Measurements from ENCODE around the gene ZHX3.
"Not testable (repeated sequence)": the region's sequence is repeated elsewhere in the genome, so short reads cannot be mapped to it uniquely, and the experiment has no call there.

The ZHX3 gene

GRCh38 chr20:41255655-41256054, 61.9 kb downstream of the ZHX3 start:
- no peak for DNase-seq

DNA sequence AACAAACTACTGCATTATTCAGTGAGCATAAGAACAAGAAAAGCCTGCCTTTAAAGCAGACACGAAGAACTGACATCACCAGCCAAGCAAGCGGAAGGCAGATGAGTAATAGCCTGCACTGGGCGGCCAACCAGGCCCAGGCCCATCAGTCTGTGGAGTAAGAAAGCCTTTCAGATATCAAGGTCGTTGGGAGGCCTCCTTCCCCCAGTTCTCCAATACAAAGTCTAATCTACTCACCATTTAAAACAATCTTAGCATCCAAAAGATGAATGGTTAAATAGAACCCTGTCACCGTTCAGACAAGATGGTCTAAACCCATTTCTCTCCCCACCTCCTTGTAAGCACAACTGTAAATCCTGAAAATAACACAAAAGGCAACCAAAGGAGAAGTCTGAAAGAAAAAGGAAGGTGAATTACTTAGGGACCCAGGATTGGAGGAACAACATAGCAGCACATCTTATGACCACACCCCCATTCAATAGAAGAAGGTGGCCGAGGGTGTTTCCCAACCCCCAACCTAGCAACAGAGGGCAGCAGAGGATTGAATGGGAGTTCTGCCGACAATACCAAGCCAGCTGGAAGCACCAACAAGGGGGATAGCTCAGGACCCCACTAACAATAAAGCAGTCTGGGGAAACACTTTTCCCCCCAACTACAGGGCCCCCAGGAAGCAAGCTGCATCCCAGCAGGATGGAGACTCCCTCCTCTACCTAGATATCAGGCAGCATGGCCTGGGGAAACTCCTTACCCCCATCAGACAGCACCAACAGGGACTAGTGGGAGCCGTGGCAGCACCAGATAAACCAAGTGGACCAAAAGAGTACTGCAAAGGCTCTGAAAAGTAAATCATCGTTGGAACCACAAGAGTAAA, 67.9 kb downstream of the ZHX3 start:
- no peak for DNase-seq

GRCh38 chr20:41248368-41249024, 69.0 kb downstream of the ZHX3 start:
- no peak for DNase-seq

DNA sequence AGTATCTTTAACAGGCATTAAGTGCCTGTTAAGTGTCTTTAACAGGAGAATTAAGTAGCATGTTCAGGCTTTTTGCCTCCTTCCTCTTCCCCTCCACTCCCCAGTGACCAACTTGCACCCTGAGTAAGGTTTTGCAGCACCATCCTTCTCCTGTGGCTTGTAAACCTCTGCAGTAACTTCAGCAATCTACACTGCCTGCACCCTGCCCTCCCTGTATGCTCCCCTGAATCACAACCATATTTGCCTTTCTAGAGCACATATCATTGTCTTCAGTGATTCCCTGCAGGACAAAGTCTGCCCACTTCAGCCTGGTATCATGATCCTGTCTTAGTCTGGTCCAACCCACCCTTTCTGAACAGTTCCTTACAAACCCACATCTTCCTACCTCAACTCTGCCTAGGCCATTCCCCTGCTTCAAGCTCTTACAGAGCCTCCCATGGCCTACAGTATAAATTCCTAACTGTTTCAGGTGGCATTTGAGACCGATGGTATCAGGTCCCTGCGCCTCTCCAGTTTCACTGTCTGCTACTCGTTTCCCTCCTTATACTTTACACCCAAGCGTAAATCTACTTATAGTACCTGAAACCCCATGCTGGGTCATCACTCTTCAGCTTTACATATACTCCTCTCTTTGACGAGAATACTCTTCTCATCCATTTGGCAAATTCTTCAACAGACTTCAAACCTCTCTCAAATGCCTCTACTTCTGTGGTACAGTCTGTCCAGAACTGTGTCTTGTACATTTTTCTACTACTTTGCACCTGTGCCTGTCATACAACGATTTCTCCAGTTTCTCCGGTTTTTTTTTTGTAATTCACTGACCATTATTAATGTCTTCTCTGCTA, 69.8 kb downstream of the ZHX3 start:
- DNase-seq: no peak

- DNase-seq: no peak
Observed at GRCh38 chr20:41245086-41245707, 72.3 kb downstream of the ZHX3 start.

DNA sequence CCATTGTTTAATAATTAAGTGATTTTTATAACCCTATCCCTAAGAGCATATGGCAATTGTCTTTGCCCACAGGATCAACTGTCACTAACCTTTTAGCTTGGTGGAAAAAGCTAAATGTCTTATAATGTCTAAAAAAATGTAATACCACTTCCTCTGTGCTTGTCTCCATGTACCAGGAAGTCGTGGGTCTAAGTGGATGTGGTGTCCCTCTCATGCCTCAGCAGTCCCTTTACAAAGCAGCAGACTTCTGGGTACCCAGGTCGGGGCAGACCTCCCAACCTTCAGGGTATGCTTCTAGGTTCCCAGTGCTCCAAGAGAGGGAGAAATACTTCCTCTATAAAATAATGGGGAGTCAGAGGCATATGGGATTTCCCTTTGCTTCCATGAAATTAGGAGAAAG, 74.7 kb downstream of the ZHX3 start:
- DNase-seq: no peak

- no peak for DNase-seq
Observed at GRCh38 chr20:41242352-41242751, 75.2 kb downstream of the ZHX3 start.

DNA sequence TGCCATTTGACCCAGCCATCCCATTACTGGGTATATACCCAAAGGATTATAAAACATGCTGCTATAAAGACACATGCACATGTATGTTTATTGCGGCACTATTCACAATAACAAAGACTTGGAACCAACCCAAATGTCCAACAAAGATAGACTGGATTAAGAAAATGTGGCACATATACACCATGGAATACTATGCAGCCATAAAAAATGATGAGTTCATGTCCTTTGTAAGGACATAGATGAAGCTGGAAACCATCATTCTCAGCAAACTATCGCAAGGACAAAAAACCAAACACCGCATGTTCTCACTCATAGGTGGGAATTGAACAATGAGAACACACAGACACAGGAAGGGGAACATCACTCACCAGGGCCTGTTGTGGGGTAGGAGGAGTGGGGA, 80.3 kb downstream of the ZHX3 start:
- not testable (repeated sequence) for DNase-seq

GRCh38 chr20:41236818-41237217, 80.7 kb downstream of the ZHX3 start:
- DNase-seq: not testable (repeated sequence)

DNA sequence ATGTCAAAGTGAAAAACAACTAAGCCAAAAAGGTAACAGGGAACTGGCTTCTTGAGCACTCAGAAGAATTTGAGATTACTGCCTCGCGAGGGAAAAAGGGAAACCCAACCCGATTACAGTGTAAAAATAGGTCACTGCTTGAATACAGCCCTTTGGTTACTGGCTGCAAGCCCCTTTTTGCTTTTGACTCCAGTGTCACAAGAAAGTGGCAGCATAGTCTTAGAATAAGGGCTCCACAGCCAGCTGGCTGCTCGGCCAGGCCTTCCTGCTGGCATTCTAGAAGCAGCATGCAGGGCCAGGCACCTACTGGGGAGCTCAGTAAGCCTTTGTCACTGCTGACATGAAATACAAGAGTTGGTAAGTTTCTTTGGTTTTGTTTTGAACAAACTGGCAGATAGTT, 83.0 kb downstream of the ZHX3 start:
- DNase-seq: no peak

DNA sequence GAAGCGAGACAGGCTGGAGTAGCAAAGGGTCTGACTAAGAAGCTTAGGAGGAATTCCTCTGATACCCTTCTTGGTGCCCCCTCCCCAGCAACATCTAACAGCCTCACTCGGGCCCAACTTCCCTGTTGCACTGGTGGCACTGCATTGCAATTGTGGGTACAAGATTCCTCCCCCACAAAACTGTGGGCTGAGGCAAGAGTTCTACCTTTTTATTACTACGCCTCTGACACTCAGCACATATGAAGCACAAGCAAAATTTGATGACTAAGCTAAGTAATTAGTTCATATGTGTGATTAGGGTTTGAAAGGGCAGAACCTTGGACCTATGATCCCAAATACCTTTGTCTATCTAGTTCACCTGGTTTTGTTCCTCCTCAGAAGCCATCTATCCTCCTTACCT, 83.5 kb downstream of the ZHX3 start:
- DNase-seq: no peak

DNA sequence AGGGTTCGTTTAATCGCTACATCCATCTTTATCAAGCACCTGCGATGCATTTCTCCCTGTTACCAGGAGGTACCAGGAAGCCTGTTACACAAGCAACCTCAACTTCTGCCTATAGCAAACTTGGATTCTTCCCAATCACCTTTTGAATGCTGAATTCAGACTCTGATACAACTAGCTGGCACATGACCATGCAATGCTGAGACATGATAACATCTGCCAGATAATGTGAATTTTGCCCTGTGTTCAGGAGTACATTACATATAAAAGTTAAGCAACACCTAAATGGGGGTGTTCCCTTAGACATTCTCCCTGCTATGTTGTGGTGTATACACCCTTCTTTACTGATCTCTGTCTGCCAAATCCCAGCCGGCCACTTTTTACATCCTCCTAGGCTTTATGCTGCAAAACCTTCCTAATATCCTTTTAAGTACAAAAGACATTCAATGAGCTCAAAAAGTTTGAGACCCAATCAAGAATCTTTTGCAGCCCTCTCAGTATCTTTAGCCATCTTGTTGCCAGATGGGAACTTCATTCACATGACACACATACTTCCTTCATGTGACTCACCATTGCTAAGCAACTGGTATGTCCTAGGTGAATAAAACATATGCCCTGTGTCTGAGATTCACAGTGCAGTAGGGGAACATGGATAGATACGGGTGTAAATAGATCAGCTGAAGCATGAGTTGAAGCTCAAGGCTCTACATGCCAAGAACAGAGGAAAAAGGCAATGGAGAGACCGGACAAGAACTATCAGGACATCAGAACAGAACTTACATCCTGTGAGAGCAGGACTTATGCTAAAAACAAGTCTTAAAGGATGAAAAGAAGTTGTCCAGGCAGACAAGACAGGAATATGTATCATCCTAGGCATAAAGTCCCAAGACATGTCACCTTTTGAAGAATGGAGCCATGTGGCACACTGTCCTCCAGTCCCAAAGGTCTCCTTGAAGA, 84.3 kb downstream of the ZHX3 start:
- DNase-seq: no peak

- no peak for DNase-seq
Observed at GRCh38 chr20:41231136-41231535, 86.4 kb downstream of the ZHX3 start.

DNA sequence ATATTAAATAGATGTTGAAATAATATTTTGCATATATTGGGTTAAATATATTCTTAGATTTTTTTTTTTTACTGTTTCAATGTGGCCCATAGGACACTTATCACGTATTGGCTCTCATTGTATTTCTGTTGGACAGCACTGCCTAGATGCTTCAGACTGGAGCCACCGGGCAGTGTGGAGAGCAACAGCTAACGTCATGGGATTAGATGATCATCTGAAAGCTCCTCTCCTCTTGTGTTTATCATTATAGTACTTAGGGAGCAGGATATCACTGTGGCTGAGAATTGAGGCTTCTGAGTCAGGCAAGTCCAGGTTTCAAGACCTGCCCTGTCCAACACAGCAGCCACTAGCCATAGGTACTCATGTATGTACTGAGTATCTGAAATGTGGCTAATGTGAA, 87.4 kb downstream of the ZHX3 start:
- DNase-seq: no peak

DNA sequence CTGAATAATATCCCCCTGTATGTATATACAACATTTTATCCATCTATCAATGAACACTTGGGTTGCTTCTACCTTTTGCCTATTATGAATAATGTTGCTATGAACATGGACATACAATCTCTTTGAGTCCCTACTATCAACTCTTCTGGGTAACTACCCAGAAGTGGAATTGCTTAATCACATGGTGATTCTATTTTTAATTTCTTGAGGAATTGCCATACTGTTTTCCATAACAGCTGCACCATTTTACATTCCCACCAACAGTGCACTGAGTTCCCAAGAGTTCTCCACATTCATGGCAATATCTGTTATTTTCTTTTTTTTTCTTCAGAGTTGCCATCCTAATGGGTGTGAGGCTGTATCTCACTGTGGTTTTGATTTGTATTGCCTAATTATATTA, 88.3 kb downstream of the ZHX3 start:
- DNase-seq: no peak

DNA sequence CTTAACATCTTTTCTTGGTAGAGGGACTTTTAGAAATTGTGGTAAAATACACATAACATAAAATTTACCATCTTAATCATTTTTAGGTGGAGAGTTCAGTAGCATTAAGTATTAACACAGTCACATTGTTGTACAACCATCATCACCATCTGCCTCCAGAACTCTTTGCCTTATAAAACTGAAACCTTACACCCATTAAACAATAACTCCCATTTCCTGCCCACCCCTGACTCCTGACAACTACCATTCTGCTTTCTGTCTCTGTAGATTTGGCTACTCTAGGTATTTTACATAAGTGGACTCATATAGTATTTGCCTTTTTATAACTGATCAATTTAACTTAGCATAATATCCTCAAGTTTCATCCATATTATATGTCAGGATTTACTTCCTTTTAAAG, 88.7 kb downstream of the ZHX3 start:
- no peak for DNase-seq

DNA sequence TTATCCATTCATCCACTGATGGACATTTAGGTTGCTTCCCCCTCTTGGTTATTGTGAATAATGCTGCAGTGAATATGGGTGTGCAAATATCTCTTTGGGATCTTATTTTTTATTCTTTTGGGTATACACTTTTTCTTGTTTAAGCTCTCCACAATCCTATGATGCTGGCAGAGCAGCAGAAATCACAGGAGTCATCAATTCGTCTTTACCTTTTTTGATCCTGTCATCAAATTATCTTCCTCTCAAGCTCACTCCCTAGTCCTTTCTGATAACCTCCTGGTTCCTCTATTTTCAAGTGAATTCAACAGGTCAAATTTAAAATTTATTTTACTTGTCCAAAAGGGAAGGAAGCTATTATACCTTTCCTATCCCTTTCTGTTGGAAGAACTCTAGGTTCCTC, 91.1 kb downstream of the ZHX3 start:
- no peak for DNase-seq

- DNase-seq: no peak
Observed at GRCh38 chr20:41225091-41225490, 92.4 kb downstream of the ZHX3 start.

DNA sequence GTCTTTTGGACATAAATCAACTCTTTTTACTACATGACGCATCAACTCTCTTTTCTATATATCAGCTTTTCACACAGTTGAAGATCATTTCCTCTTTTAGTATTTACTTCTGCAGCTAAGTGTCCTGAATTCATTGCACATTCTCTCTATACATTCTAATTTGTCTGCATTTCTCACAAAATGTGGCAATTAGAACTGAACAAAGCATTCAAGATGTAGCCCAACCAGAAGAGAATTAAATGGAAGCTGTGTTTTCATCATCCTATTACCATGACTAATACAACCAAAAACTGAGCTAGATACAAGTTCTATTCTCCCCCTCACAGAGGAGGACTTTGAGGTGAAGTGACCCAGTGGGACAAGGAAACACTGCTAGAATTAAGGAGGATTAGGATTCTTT, 93.2 kb downstream of the ZHX3 start:
- no peak for DNase-seq

- no peak for DNase-seq
Observed at GRCh38 chr20:41223112-41223511, 94.4 kb downstream of the ZHX3 start.

- DNase-seq: no peak
Observed at GRCh38 chr20:41222703-41223102, 94.8 kb downstream of the ZHX3 start.

GRCh38 chr20:41222296-41222695, 95.2 kb downstream of the ZHX3 start:
- no peak for DNase-seq
